ENCODE data around the gene STK11IP.
A peak's percentile ranks its signal among the peaks of the same experiment; 100 is the strongest.

STK11IP gene

GRCh38 chr2:219561179-219562048 is 36.2 kb upstream of the STK11IP start:
- Mint-ChIP-seq H3K4me3 (peak overlapping the region in 2 of 3 experiments; percentile 41 to 47), H3K36me3 (ENCODE audit: low read depth) (peaks cover 58% of the 10 kb centered on the region), H3K27ac (peak overlapping the region; percentile 44 to 90 (median 79)), H3K4me1 (peaks cover 50% of the 10 kb centered on the region), H3K9me3 (no peaks in the 10 kb centered on the region), H3K27me3 (ENCODE audit: low read depth) (no peaks in the 10 kb centered on the region)
- TF ChIP-seq, protein P1, sequence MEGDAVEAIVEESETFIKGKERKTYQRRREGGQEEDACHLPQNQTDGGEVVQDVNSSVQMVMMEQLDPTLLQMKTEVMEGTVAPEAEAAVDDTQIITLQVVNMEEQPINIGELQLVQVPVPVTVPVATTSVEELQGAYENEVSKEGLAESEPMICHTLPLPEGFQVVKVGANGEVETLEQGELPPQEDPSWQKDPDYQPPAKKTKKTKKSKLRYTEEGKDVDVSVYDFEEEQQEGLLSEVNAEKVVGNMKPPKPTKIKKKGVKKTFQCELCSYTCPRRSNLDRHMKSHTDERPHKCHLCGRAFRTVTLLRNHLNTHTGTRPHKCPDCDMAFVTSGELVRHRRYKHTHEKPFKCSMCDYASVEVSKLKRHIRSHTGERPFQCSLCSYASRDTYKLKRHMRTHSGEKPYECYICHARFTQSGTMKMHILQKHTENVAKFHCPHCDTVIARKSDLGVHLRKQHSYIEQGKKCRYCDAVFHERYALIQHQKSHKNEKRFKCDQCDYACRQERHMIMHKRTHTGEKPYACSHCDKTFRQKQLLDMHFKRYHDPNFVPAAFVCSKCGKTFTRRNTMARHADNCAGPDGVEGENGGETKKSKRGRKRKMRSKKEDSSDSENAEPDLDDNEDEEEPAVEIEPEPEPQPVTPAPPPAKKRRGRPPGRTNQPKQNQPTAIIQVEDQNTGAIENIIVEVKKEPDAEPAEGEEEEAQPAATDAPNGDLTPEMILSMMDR (IDR thresholded peaks at IDR 0.05; ENCODE audit: unreplicated experiment in 3 of 3), result no peak

GRCh38 chr2:219562049-219563020 is 35.3 kb upstream of the STK11IP start:
- TF ChIP-seq, protein P1 (IDR thresholded peaks at IDR 0.05; ENCODE audit: unreplicated experiment in 3 of 3), result no peak
- H3K4me3 Mint-ChIP-seq, result peak overlapping the region in 2 of 3 experiments; percentile 48 to 71
- peak overlapping the region; percentile 44 to 90 (median 67) for H3K27ac Mint-ChIP-seq
- H3K27me3 Mint-ChIP-seq (ENCODE audit: low read depth), result no peaks in the 10 kb centered on the region
- peaks cover 56% of the 10 kb centered on the region for H3K4me1 Mint-ChIP-seq
- peaks cover 62% of the 10 kb centered on the region for H3K36me3 Mint-ChIP-seq (ENCODE audit: low read depth)
- no peaks in the 10 kb centered on the region for H3K9me3 Mint-ChIP-seq

DNA sequence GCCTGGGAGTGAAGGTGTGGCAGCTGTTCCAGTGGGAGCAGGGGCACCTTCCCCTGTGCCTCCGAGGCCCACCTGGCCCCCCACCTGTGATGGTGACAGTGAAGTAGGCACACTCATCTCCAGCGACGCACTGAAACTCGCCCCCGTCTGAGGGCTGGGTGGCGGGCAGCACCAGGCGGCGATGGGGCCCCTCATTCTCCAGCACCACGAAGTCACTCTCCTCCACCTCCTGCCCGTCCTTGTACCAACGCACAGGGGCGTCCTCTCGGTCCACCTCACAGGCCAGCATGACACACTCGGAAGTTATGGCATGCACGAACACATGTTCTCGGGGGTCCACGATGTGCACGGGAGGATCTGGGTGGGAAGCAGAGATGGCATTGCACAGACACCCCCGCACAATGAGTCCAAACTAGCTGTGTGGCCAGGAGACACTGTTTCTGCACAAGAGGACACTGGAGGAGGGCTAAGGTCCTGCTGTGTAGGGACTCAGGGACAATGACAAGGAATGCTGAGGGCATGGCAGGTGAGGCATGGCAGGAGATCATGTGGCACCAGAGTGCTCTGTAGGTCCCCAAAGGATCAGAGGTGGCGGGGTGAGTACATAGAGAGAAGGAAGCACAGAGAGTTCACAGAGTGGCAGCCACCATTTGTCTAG is 34.3 kb upstream of the STK11IP start:
- TF ChIP-seq, protein P1 (IDR thresholded peaks at IDR 0.05; ENCODE audit: unreplicated experiment in 3 of 3), result no peak
- Mint-ChIP-seq H3K27me3 (ENCODE audit: low read depth) (no peaks in the 10 kb centered on the region), H3K9me3 (no peaks in the 10 kb centered on the region), H3K4me3 (peak overlapping the region in 2 of 3 experiments; percentile 42 to 47), H3K27ac (peak overlapping the region in 1 of 3 experiments; percentile 43), H3K4me1 (peaks cover 61% of the 10 kb centered on the region), H3K36me3 (ENCODE audit: low read depth) (peaks cover 65% of the 10 kb centered on the region)

GRCh38 chr2:219565130-219566080 is 32.3 kb upstream of the STK11IP start:
- Mint-ChIP-seq H3K9me3 (no peaks in the 10 kb centered on the region), H3K4me1 (peaks cover 65% of the 10 kb centered on the region), H3K27me3 (ENCODE audit: low read depth) (peaks cover 4% of the 10 kb centered on the region), H3K4me3 (no peak overlapping the region), H3K27ac (peak overlapping the region in 1 of 3 experiments; percentile 37), H3K36me3 (ENCODE audit: low read depth) (peaks cover 64% of the 10 kb centered on the region)
- TF ChIP-seq, protein P1 (IDR thresholded peaks at IDR 0.05; ENCODE audit: unreplicated experiment in 3 of 3), result no peak

GRCh38 chr2:219566640-219567039 is 31.0 kb upstream of the STK11IP start:
- Mint-ChIP-seq H3K27ac (no peak overlapping the region), H3K36me3 (ENCODE audit: low read depth) (peaks cover 56% of the 10 kb centered on the region), H3K4me3 (peak overlapping the region in 2 of 3 experiments; percentile 46 to 52), H3K9me3 (no peaks in the 10 kb centered on the region), H3K27me3 (ENCODE audit: low read depth) (peaks cover 4% of the 10 kb centered on the region), H3K4me1 (peaks cover 56% of the 10 kb centered on the region)
- TF ChIP-seq, protein P1 (IDR thresholded peaks at IDR 0.05; ENCODE audit: unreplicated experiment in 3 of 3), result no peak

Data from nephron (organoid).